GM18520 (cell line): Measurements from ENCODE around the gene NANOS3.
"Not testable (repeated sequence)": the region's sequence is repeated elsewhere in the genome, so short reads cannot be mapped to it uniquely, and the experiment has no call there.

Experiments
- ATAC-seq: cut with Tn5 transposase; IDR thresholded peaks from one replicate; pipeline ENCODE4 v1.9.1; 2021; ENCODE audit not compliant: unreplicated experiment

NANOS3 gene

DNA sequence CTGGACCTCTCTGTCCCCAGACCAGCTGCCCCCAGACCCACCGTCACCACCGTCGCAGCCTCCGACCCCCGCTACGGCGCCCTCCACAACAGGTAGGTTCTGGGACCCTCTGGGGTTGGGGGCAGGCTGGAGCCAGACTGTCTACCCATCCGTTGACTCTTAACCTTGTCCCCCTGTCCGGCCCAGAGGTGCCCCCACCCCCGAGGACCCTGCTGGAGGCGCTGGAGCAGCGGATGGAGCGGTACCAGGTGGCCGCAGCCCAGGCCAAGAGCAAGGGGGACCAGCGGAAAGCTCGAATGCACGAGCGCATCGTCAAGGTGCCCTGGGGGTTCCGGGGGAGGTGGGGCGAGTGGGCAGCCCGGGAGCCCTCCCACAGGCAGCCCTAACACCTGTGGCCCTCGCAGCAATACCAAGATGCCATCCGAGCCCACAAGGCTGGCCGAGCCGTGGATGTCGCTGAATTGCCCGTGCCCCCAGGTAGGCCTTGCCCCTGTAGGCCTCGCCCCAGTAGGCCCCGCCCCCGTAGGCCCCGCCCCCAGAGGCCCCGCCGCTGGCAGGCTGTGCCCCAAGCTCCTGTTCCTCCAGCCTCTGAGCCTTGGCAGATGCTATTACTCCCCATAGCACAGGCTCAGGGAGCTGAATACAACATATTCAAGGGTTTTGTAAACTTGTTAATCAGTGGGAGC is 41.9 kb downstream of the NANOS3 start:
- no peak for ATAC-seq

GRCh38 chr19:13920524-13920923 is 43.6 kb downstream of the NANOS3 start:
- no peak for ATAC-seq

DNA sequence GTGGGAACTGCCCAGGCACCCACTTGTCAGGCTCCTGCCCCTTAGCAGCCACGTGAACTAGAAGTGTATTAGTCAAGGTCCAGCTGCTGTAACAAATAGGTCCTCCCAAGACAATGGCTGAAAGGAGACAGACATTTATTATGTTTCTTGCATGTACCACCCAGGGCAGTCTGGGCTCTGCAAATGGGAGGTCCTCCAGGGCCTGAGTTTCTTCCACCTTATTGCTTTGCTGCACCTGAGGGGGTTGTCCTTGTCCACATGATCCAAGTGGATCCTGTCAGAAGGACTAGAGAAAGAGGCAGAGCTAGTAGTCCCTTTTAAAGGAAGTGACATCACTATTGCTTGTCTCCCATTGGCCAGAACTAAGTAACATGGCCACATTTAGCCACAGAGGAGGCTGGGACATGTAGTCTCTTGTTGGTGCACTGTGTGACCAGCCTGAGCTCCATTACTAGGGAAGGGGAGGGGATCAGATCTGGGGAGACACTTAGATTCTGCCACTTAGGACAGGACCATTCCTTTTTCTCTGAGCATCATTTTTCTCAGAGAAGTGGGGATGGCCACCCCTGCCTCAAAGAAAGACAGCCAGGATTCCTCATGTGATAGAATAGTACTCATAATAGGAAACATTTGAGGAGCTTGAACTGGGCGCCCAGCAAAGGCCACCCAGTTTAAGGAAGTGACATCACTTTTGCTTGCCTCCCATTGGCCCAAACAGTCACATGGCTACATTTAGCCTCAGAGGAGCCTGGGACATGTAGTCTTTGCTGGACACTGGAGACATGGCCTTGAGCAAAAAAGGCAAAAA is 44.2 kb downstream of the NANOS3 start:
- no peak for ATAC-seq

- not testable (repeated sequence) for ATAC-seq
These were observed 45.2 kb downstream of the NANOS3 start for GRCh38 chr19:13922118-13922517.

GRCh38 chr19:13923194-13923987 is 46.5 kb downstream of the NANOS3 start:
- no peak for ATAC-seq

DNA sequence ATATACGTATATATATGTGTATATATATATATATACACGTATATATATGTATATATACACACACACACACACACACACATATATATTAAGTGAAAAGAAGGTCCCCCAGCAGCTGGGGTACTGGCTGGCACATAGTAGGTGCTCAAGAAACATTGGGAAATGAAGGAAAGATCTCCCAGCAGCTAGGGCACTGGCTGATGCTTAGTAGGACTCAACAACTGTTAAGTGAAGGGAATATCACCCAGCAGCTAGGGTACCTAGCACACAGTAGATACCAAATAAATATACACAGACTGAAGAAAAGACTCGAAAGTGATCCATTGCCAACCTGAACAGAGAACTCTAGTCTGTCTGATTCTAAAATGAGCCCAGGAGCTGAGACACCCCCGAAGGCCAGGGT is 49.1 kb downstream of the NANOS3 start:
- no peak for ATAC-seq

GRCh38 chr19:13926715-13927114 is 49.8 kb downstream of the NANOS3 start:
- no peak for ATAC-seq

GRCh38 chr19:13929340-13929739 is 52.4 kb downstream of the NANOS3 start:
- no peak for ATAC-seq

DNA sequence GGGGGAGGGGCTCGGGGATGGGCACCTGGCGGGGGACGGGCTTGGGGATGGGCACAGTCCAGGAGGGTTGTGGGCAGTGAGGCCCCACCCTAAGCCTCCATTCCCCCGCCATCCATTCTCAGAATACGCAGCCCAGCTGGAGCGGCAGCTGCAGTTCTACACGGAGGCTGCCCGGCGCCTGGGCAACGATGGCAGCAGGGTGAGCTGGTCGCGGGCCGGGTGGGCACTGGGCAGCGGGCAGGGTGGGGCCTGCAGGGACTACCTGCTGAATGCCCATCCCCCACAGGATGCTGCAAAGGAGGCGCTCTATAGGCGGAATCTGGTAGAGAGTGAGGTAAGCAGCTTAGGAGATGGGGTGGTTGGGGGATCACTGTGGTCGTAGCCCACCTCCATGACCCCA is 53.0 kb downstream of the NANOS3 start:
- no peak for ATAC-seq
